T-helper 1 cell (primary cell): ENCODE measurements around the gene ENTREP1.

Source experiments
- DNase-seq, 5 donors: peaks; one replicate each; pipeline ENCODE4 v3.0.0-alpha.2; 2012 to 2020

Gene ENTREP1

GRCh38 chr9:69319324-69320025 lies 5.5 kb upstream of the ENTREP1 start:
- no peak for DNase-seq

- no peak for DNase-seq
Measured at GRCh38 chr9:69322256-69322655, 2.8 kb upstream of the ENTREP1 start.

- no peak for DNase-seq
Measured at GRCh38 chr9:69323861-69324260, 1.2 kb upstream of the ENTREP1 start.

GRCh38 chr9:69325409-69326212 lies 596 bp downstream of the ENTREP1 start:
- DNase-seq, result no peak

- DNase-seq, result no peak
Measured at GRCh38 chr9:69326261-69326660, 1.2 kb downstream of the ENTREP1 start.

GRCh38 chr9:69330580-69330979 lies 5.6 kb downstream of the ENTREP1 start:
- DNase-seq, result no peak

- DNase-seq, result no peak
Measured at GRCh38 chr9:69331444-69331843, 6.4 kb downstream of the ENTREP1 start.

GRCh38 chr9:69332067-69332685 lies 7.2 kb downstream of the ENTREP1 start:
- no peak for DNase-seq

GRCh38 chr9:69333716-69334115 lies 8.7 kb downstream of the ENTREP1 start:
- no peak for DNase-seq

GRCh38 chr9:69334317-69334716 lies 9.3 kb downstream of the ENTREP1 start:
- DNase-seq, result no peak

- DNase-seq, result no peak
Measured at GRCh38 chr9:69339620-69340019, 14.6 kb downstream of the ENTREP1 start.

GRCh38 chr9:69340631-69341030 lies 15.6 kb downstream of the ENTREP1 start:
- no peak for DNase-seq

GRCh38 chr9:69342769-69343168 lies 17.8 kb downstream of the ENTREP1 start:
- no peak for DNase-seq

- DNase-seq, result no peak
Measured at GRCh38 chr9:69344459-69344858, 19.4 kb downstream of the ENTREP1 start.

- DNase-seq, result no peak
Measured at GRCh38 chr9:69346596-69347390, 21.8 kb downstream of the ENTREP1 start.

- DNase-seq, result no peak
Measured at GRCh38 chr9:69347607-69348006, 22.6 kb downstream of the ENTREP1 start.

- DNase-seq, result no peak
Measured at GRCh38 chr9:69351227-69351626, 26.2 kb downstream of the ENTREP1 start.

- DNase-seq, result no peak
Measured at GRCh38 chr9:69355232-69355631, 30.2 kb downstream of the ENTREP1 start.

- DNase-seq, result no peak
Measured at GRCh38 chr9:69357030-69357775, 32.2 kb downstream of the ENTREP1 start.

GRCh38 chr9:69357821-69358220 lies 32.8 kb downstream of the ENTREP1 start:
- no peak for DNase-seq

GRCh38 chr9:69363191-69363590 lies 38.2 kb downstream of the ENTREP1 start:
- no peak for DNase-seq

- no peak for DNase-seq
Measured at GRCh38 chr9:69364510-69365150, 39.6 kb downstream of the ENTREP1 start.
